ENCODE data around the gene SPSB1. TPM values are rescaled to one million over a fixed set of nuclear protein-coding genes. Genes with fewer than 3 reads are reported as not detected.

Gene SPSB1
- total and polyA plus RNA-seq, 8 donors, result 2.3 to 28.7 (median 14.9) TPM

GRCh38 chr1:9267827-9268581 is 24.7 kb upstream of the SPSB1 start:
- Histone ChIP-seq H3K36me3 (peaks cover 27 to 73% (median 69%) of the 10 kb centered on the region in 4 donors), H3K4me3 (no peak overlapping the region), H3K9me3 (no peaks in the 10 kb centered on the region), H3K4me1 (peaks cover 8 to 17% (median 13%) of the 10 kb centered on the region in 4 donors), H3K27ac (no peak overlapping the region), H3K27me3 (no peaks in the 10 kb centered on the region)
- TF ChIP-seq POLR2AphosphoS5 (IDR thresholded peaks at IDR 0.05) (no peak), EP300 (IDR thresholded peaks at IDR 0.05) (no peak)
- WGBS, 5 donors, result 87 to 91% (median 89%) methylated on average over 7 of the region's 7 CpGs
- intact Hi-C loops (cut with DNase I; ENCODE audit: low total_unique reads), result loop anchor here (5.0 to 10.0 kb wide), 2 partner anchors 224 to 327 kb away; no protein-coding TSS in a partner anchor
- no peak for DNase-seq

GRCh38 chr1:9269078-9269501 is 23.6 kb upstream of the SPSB1 start:
- Histone ChIP-seq H3K36me3 (peaks cover 16 to 62% (median 58%) of the 10 kb centered on the region in 4 donors), H3K9me3 (no peaks in the 10 kb centered on the region), H3K27ac (no peak overlapping the region), H3K4me3 (no peak overlapping the region), H3K4me1 (peaks cover 8 to 17% (median 13%) of the 10 kb centered on the region in 4 donors), H3K27me3 (no peaks in the 10 kb centered on the region)
- intact Hi-C loops (cut with DNase I; ENCODE audit: low total_unique reads), result loop anchor here (5.0 to 10.0 kb wide), 2 partner anchors 223 to 326 kb away; no protein-coding TSS in a partner anchor
- WGBS, 5 donors, result 77 to 84% (median 80%) methylated on average over 17 of the region's 17 CpGs
- DNase-seq, result no peak
- TF ChIP-seq EP300 (IDR thresholded peaks at IDR 0.05) (no peak), CTCF (IDR thresholded peaks at IDR 0.05) (no peak), POLR2AphosphoS5 (IDR thresholded peaks at IDR 0.05) (no peak), POLR2A (IDR thresholded peaks at IDR 0.05) (no peak)

- intact Hi-C loops (cut with DNase I; ENCODE audit: low total_unique reads), result loop anchor here (5.0 to 10.0 kb wide), 2 partner anchors 223 to 325 kb away; no protein-coding TSS in a partner anchor
- Histone ChIP-seq H3K27ac (no peak overlapping the region), H3K36me3 (peaks cover 10 to 56% (median 52%) of the 10 kb centered on the region in 4 donors), H3K4me3 (no peak overlapping the region), H3K9me3 (no peaks in the 10 kb centered on the region), H3K4me1 (peaks cover 8 to 17% (median 13%) of the 10 kb centered on the region in 4 donors), H3K27me3 (no peaks in the 10 kb centered on the region)
- no peak for DNase-seq
- 84 to 88% (median 86%) methylated on average over 12 of the region's 12 CpGs for whole genome bisulfite sequencing, 5 donors
- TF ChIP-seq POLR2A (IDR thresholded peaks at IDR 0.05) (no peak), POLR2AphosphoS5 (IDR thresholded peaks at IDR 0.05) (no peak), CTCF (IDR thresholded peaks at IDR 0.05) (no peak), EP300 (IDR thresholded peaks at IDR 0.05) (no peak)
Measured at GRCh38 chr1:9269721-9270120, 23.0 kb upstream of the SPSB1 start.

- H3K4me1 ChIP-seq, result peaks cover 8 to 23% (median 14%) of the 10 kb centered on the region in 4 donors
- no peak for DNase-seq
- WGBS, 5 donors, result 67 to 80% (median 77%) methylated on average over 12 to 15 of the region's 15 CpGs
- intact Hi-C loops (cut with DNase I; ENCODE audit: low total_unique reads), result no loop called here
- TF ChIP-seq POLR2AphosphoS5 (IDR thresholded peaks at IDR 0.05) (no peak), POLR2A (IDR thresholded peaks at IDR 0.05) (no peak), CTCF (IDR thresholded peaks at IDR 0.05) (no peak), EP300 (IDR thresholded peaks at IDR 0.05) (no peak)
- peaks cover 4 to 49% (median 45%) of the 10 kb centered on the region in 4 donors for H3K36me3 ChIP-seq
- H3K4me3 ChIP-seq, result no peak overlapping the region
- no peaks in the 10 kb centered on the region for H3K9me3 ChIP-seq
- no peak overlapping the region for H3K27ac ChIP-seq
- no peaks in the 10 kb centered on the region for H3K27me3 ChIP-seq
Measured at GRCh38 chr1:9270290-9270883, 22.3 kb upstream of the SPSB1 start.

All from stomach (tissue), 9 donors.